DMS 273 (cell line): Measurements from ENCODE around the gene LY6G6C.

Source experiments
- DNase-seq: peaks from one replicate; lab custom pipeline; 2025; ENCODE audit not compliant: unreplicated experiment; lab: John Stamatoyannopoulos, UW

Gene LY6G6C

GRCh38 chr6:31687321-31687720 lies 34.2 kb downstream of the LY6G6C start:
- peak; percentile 30 for DNase-seq

- DNase-seq, result no peak
These were observed 35.1 kb downstream of the LY6G6C start for GRCh38 chr6:31686483-31686882.

GRCh38 chr6:31683591-31683990 lies 38.0 kb downstream of the LY6G6C start:
- no peak for DNase-seq

- peak; percentile 76 for DNase-seq
These were observed 40.3 kb downstream of the LY6G6C start for GRCh38 chr6:31681135-31681671.

GRCh38 chr6:31680226-31681134 lies 41.1 kb downstream of the LY6G6C start, which contains the start of gene LY6G5C:
TSS of gene LY6G5C (minus strand) at chr6:31681067. CDS start at chr6:31680373, 694 bp downstream.
- peak; percentile 87 for DNase-seq

- no peak for DNase-seq
These were observed 43.6 kb downstream of the LY6G6C start for GRCh38 chr6:31677955-31678354.

GRCh38 chr6:31676904-31677303 lies 44.6 kb downstream of the LY6G6C start:
- no peak for DNase-seq

GRCh38 chr6:31676322-31676903 lies 45.1 kb downstream of the LY6G6C start:
- DNase-seq, result no peak

GRCh38 chr6:31669676-31670075 lies 51.9 kb downstream of the LY6G6C start, which contains the start of gene LY6G5B:
TSS of gene LY6G5B (plus strand) at chr6:31669976. CDS start at chr6:31670951, 975 bp downstream.
- no peak for DNase-seq
